HG03039 (cell line): Measurements from ENCODE around the gene NPFF.
"Not testable (repeated sequence)": the region's sequence is repeated elsewhere in the genome, so short reads cannot be mapped to it uniquely, and the experiment has no call there.

Experiments used
- ATAC-seq: cut with Tn5 transposase; IDR thresholded peaks from one replicate; pipeline ENCODE4 v1.9.1; 2021; ENCODE audit warnings: mild to moderate bottlenecking, moderate library complexity; ENCODE audit not compliant: unreplicated experiment

Gene NPFF, protein sequence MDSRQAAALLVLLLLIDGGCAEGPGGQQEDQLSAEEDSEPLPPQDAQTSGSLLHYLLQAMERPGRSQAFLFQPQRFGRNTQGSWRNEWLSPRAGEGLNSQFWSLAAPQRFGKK

DNA sequence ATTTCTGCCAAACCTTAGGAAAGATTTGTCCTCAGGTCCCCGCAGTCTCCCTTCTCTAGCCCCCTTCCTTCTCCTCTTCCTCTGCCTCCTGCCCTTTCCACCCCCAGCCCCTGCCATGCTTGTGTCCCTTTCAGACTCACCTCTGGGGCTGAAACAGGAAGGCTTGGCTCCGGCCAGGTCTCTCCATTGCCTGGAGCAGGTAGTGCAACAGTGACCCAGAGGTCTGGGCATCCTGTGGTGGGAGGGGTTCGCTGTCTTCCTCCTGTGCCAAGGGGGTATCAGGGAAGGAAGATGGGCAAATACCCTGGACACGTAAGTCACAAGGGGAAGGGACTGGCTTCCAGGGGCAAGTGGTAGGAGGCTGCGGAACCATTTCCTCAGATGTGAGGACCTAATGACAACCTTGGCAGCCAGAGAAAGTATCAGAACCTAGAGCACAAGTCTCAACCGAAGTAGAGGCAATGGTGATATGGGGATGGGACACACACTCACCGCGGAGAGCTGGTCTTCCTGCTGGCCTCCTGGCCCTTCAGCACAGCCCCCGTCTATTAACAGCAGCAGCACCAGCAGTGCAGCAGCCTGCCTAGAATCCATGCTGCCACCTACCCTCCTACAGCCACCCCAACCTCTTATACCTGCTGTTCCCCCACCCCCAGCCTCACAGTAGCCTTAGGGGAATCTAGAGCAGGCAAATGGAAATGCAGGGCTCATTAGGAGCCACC lies at the start of gene NPFF:
Gene NPFF, minus strand, starts transcription at position 604 of the 722 bp plus-strand sequence. Its CDS starts 10 bp downstream, at position 594.
- ATAC-seq, result no peak

DNA sequence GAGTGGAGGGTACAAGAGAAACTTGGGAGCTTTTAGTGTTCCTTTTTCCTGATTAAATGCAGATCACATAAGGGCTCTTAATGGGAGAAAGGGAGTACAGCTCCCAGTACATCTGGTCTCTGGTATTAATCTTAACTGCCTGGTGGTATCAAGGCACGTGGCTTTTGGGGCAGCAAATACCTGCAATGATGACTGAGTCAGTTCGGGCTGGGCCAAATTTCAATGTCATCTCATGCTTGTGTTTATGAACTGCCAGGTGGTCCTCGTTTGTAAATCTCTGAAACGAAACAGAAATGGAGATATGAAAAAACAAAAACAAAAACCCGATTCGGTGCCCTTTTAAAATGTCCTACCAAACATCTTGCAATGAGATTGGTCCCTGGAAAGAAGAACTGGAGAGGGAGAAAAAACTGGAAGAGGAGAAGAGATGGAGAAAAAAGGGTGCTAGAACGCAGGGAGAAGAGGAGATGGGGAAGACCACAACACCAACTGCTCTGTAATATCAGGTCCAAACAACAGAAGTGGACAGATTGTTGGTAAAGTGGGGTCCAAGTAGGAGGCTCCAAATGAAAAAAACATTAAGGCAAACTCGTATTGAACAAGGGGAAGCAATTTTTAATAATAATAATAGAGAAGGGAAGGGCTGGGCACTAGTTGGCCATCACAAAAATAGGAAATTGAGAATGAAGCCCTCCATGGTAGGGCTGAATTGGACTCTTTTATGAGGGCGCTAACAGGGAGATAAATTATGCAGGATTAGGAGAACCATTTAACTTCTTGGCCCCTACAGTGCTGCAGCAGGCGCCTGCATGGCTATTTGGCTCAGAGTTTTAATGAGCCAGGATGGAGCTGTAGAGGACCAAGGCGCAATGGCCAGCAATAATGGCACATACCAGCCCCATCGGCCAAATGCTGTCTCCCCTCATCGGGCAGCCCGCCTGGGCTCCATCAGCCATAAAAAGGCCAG lies 45.4 kb upstream of the NPFF start:
- ATAC-seq, result no peak

DNA sequence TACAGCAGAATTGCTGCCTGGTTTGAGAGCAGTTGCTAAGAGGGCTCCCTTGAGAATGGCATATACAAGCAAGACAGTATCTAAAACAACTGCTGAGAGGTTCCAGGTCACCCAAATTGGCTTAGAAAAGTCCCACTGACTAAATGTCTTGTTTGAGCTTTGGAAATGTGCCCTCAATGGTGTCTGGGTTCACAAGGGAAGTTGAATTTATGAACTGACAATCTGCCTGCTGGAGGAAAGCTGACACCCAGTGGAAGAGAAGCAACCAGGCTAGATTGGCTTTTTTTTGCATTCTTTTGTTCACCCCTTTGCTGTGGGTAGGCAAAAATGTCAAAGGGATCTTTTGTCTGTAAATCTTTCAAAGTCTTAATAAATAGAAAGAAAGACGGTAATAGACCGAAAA lies 44.6 kb upstream of the NPFF start:
- no peak for ATAC-seq

DNA sequence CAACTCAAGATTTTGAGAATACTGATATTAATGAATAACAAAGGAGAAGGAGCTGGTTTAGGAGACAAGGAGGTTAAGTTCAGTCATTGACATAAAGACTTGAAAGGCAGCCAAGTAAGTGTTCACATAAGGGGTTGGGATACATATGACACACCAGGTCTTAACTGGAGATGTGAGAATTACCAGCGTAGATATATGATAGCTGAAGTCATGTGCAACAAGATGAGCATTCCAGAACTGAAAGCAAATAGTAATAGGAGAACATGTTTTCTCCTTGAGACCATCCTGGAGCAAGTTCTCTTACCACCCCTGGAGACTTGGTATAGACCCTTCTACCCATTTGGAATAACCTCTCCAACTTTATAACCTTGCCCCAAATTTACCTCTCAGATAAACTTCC lies 43.3 kb upstream of the NPFF start:
- no peak for ATAC-seq

DNA sequence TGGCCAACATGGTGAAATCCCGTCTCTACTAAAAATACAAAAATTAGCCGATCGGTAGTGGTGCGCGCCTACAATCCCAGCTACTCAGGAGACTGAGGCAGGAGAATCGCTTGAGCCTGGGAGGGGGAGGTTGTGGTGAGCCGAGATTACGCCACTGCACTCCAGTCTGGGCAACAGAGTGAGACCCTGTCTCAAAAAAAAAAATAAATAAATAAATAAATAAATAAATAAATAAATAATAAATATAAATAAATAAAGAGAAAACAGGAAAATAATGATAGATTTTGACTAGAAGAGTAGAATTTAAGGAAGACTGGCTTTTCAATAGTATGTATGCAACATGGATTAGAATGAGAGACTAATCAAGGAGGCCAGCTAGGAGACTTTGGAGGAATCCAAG lies 42.8 kb upstream of the NPFF start:
- ATAC-seq, result not testable (repeated sequence)

DNA sequence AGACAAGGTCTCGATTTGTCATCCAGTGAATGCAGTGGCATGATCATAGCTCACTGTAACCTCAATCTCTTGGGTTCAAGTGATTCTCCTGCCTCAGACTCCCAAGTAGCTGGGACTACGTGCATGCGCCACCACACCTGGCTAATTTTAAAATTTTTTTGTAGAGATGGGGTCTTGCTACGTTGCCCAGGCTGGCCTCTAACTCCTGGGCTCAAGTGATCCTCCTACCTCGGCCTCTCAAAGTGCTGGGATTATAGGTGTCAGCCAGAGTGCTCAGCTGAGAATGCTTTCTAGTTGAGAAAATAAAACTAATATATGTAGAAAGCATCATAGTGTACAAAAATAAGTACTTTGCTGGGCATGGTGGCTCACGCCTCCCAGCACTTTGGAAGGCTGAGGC lies 41.1 kb upstream of the NPFF start:
- not testable (repeated sequence) for ATAC-seq

DNA sequence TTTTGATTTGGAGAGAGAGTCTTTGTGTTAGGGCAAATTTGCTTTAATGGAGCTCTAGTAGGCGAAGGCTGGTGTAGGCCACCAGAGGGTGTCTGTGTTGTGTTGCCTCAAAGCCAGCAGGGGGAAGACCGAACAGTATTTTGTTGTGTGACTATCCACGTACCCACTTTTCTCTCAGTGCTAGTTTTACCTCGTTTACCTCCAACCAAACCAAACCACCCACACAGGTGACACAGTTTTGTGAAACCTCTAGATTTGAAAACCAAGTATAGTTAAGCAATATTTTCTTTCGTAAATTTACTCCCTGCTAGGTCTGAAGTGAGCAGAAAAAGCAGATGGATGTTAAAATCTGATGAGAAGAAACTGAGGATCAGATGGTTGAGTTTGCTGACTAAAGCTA lies 36.3 kb upstream of the NPFF start:
- ATAC-seq, result no peak

DNA sequence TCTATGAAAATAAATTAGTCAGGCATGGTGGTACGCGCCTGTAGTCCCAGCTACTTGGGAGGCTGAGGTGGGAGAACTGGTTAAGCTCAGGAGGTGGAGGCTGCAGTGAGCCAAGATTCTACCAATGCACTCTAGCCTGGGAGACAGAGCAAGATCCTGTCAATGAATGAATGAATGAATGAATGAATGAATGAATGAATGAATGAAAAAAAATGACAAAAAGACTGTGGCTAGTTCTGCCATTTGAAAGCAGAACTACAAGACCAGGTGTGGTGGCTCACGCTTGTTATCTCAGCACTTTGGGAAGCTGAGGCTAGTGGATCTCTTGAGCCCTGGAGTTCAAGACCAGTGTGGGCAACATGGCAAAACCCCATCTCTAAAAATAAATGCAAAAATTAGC lies 32.2 kb upstream of the NPFF start:
- ATAC-seq, result no peak

DNA sequence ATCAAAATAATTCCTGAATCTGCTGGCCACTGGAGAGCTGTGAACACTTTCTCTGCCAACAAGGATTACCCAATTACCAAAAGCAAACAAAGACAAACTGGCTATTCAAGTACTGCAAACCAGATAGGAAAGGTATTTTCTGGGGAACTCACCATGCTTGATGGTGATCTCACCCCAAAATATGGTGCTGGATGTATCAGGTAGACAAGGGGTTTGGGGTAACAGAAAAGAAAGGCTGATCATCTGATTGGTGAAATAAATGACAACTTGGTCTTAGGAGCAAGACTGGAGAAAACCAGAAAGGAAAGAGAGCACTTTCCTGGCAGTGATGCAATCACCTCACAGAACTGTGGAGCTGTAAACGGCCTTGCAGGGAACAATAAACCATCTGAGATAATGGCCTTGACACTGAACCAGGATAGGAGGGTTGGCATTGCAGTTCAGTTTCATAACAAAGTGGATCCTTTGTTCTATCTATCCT lies 31.0 kb upstream of the NPFF start:
- no peak for ATAC-seq

DNA sequence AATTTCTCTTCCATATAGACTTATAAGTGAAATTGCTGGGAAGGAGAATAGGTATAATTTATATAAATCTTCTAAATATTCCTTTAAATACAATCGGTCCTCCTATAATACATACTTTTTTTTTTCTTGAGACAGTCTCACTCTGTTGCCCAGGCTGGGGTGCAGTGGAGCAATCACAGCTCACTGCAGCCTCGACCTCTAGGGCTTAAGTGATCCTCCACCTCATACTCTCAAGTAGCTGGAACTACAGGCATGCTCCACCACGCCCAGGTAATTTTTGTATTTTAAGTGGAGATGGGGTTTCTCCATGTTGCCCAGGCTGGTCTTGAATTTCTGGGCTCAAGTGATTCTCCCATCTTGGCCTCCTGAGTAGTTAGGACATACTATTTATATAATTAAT lies 29.7 kb upstream of the NPFF start:
- ATAC-seq, result no peak

DNA sequence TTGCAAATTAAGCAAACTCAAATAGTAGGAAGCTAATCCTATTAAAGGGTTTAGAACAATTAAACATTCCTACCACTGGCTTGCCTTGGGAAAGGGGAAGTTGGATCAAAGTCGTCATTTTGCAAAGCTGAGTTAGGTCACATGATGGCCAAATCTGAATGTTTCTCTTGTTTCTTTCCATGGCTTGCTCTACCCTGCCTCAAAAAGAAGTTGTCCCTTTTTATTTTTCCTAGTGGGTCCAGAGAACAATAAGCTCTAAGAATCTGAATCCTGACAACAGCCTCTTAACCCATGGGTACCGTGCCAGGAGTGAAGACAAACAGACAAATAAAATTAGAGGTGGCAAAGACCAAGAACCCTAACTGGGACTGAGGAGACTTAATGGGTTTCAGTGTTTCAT lies 26.2 kb upstream of the NPFF start:
- no peak for ATAC-seq

DNA sequence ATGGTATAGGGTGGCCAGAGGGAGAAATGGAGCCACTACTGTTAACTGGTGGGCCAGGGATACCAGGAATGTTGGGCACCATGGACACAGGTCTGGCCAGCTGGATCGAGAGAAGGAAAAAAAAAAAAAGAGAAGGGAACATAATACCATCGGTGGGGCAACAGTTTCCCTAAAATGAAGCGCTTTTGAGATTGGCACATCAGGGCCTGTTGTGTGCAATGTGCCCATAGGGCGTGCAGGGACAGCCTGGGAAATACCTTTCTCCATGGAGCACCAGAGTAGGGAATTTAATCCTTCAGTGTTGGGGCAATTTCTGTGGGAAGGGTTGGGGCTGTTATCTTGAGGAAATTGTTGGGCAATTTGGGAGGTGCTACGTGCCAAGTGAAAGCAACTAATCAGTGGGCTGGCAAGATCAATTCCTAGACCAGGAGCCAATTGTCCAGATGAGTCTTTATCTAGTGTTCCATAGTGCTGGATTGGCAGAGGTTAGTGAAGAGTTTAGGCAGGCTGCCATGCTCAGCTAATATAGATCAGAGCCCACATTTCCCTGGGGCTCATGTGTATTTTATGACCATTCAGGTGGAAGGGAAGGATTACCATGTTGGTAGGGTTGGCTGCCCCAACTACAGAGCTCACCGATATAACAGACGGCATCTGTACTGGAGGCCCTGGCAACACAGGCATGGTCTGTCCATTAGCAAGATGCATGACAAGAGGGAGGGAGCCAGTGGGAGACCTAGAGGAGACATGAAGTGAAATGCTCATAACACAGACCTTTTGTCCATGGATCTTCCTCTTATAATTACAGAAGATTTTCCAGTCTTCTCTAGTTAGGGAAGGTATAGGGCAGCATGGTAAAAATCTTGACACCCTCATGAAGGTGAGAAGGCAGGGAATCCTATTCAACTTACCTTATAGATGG lies 25.5 kb upstream of the NPFF start:
- ATAC-seq, result no peak

DNA sequence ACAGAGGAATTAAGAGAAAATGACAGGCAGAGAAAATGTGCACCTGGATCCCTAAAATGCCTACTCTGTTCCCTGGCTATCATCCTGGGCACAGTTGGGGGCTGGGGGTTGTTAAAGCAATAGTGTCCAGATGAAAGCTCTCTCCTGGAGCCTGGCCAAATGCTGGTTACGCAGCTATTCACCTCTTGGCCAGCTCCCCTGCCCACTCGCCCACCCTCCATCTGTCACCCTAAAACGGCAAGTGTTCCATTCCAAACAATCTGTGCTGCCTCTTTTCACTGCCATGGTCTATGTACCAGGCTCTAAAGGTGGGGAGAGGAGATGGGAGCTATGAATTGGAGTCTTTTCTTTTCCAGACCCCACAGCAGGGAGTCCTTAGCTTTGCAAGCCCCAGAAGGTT lies 24.7 kb upstream of the NPFF start:
- ATAC-seq, result no peak

DNA sequence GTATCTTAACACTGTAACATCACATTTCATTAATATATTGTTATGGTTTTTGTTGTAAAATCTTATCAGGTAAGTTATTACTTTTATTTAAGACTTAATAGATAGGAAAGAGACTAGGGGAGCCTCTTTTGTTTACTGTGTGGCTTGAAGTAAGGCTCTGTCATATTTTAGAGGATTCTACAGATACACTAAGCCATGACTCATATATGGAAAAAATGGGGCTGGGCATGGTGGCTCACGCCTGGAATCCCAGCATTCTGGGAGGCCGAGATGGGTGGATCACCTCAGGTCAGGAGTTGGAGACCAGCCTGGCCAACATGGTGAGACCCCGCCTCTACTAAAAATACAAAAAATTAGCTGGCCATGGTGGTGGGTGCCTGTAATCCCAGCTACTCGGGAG lies 23.6 kb upstream of the NPFF start:
- ATAC-seq, result no peak

DNA sequence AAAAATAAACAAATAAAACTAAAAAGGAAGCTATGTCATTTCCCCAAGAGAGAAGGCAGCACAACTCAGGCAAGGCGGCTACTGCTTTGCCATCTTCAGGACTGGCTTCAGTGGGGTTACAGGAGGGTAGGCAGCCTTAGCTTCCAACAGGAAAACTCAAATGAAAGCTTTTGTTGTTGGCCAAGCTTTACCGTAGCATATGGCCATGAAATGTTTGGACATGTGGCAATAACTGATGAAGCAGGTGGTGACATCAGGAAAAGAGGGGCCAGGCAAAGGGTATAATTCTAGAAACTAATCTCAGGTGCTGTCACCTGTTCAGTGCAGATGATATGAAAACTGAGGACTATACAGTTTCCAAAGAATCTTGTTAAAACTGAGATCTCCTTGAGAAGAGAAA lies 22.8 kb upstream of the NPFF start:
- ATAC-seq, result no peak

DNA sequence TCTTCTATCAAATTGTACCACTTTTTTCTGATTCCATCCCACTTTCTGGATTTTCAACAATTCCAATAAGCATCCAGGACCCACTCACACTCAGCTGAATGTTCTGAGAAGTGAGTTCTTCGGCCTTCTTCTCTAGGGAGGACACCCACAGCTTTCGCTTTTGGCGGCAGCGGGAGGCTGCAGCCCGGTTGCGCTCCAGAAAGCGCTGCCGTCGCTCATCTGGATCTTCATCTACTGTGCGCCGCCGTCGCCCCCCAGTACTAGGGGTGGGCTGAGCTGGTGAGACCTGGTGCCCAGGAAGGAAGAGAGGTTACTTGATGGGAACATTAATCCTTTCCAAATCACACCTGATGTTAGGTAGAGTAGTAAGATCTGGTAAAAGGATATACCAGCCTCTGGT lies 17.2 kb upstream of the NPFF start:
- no peak for ATAC-seq

DNA sequence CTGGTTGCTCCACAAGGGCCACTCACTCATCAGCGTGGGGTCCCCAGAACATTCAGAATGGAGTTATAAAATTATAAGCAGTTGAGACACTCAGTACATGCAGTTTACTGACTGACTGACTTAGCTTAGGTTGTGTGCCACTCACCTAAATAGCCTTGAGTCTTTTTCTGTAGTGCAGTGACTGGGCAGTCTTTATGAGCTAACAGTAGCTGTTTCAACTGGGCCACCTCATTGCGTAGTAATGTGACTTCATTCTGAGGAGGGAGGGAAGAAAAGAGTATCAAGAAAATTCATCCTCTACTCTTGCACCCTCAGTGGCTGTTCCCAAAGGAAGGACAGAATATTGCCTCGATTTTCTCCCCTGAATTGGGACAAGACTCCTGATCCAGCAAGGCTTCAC lies 15.8 kb upstream of the NPFF start:
- no peak for ATAC-seq

DNA sequence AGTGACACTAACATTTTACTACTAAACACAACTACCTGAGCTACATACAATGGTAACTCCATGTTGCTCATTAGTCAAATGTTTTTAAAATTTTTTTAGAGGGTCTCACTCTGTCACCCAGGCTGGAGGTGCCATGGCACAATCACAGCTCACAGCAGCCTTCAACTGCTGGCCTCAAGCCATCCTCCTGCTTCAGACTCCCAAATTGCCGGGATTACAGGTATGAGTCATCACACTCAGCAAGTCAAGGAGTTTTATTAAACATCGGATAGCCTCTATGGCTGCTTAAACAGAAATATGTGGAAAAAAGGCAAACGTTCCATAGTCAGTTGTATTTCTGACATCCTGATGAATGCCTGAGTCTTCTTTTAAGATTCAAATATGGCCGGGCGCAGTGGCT lies 11.1 kb upstream of the NPFF start:
- ATAC-seq, result no peak

DNA sequence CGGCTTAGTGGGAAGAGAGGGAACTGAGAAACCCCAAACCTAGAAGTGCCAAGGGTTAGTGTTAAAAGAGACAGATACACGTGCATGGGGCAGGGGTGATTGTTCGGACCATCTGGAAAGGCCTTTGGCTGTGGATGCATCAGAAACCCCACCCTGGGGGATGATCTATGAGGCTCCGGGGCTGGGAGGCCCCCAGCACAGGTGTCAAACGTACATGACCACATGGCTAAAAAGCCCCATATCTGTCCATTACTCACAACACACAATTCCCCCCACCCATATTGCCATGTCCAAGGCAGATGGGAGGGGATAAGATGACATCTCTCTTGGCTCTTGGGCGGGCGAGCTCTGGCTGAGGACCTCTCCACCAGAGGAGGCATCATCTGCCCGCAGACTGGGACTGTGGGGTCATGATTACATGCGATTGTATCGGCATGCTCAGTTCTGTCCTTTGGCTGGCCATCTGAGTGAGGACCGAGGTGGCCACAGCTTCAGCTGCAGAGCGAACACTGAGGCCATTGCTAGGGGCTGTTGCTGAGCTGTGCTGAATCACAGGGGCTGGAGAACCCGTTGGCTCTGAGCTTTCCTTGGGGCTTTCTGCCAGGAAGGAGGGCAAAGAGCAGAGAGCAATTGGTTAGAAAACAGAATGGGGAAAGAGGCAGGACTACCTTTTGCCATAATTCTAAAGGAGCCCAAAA lies 9.6 kb upstream of the NPFF start:
- no peak for ATAC-seq

DNA sequence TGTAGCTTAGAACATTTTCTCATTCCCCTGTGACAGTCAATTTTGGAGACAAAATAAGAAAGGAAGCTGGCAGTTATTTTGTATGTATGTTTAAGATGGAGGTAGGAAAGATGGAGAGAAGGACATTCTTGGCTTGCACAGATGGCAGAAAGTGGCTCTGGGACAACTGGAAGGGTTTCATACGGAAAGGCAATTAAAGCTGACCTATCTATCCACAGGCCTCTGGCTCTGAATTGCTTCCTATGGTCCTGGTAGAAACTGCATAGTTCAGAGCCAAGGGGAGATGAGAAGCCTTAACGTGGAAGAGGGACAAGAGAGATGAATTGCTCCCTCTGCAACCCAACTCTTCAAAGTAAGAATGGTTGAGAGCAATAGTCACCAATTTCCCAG lies 8.0 kb upstream of the NPFF start:
- ATAC-seq, result no peak
